Endothelial cell (in vitro differentiated cells): ENCODE data around the gene TTBK1. TPM values are rescaled to one million over a fixed set of nuclear protein-coding genes. Genes with fewer than 3 reads are reported as not detected.

Experiments used
- DNase-seq: peaks from one replicate; pipeline ENCODE4 v3.0.0; 2021; ENCODE audit warnings: low spot score
- H3K27ac Mint-ChIP-seq: one replicate; pipeline ENCODE4 v1.8.0; 2021; ENCODE audit warnings: mixed read lengths, inconsistent platforms; ENCODE audit not compliant: unreplicated experiment
- H3K27me3 Mint-ChIP-seq: one replicate; pipeline ENCODE4 v1.8.0; 2021; ENCODE audit warnings: mild to moderate bottlenecking, moderate library complexity, mixed read lengths, inconsistent platforms; ENCODE audit not compliant: unreplicated experiment
- H3K36me3 Mint-ChIP-seq: one replicate; pipeline ENCODE4 v1.8.0; 2021; ENCODE audit warnings: mild to moderate bottlenecking, low read depth, mixed read lengths, inconsistent platforms; ENCODE audit not compliant: unreplicated experiment
- H3K4me1 Mint-ChIP-seq: one replicate; pipeline ENCODE4 v1.8.0; 2021; ENCODE audit warnings: mild to moderate bottlenecking, mixed read lengths, inconsistent platforms; ENCODE audit not compliant: unreplicated experiment
- H3K4me3 Mint-ChIP-seq: one replicate; pipeline ENCODE4 v1.8.0; 2021; ENCODE audit warnings: mild to moderate bottlenecking, mixed read lengths, inconsistent platforms; ENCODE audit not compliant: unreplicated experiment
- H3K9me3 Mint-ChIP-seq: one replicate; pipeline ENCODE4 v1.8.0; 2021; ENCODE audit warnings: mixed read lengths, inconsistent platforms; ENCODE audit not compliant: unreplicated experiment
- total RNA-seq: library from RNA; stranded (reverse); fragmentation: NEBNext Ultra II Directional; extraction: Animal tissue kit (Norgen Biotek cat#: 25700); gene quantifications from one replicate; pipeline ENCODE4 v1.2.1, GENCODE V29; 2021; ENCODE audit not compliant: unreplicated experiment
- TF ChIP-seq, protein P1 (sequence below): fragments of 200-600 bp; sonication (generic); IDR thresholded peaks from one replicate; pipeline ENCODE4 v1.5.0; 2021; ENCODE audit warnings: antibody characterized with exemption; ENCODE audit not compliant: unreplicated experiment

The TTBK1 gene
- total RNA-seq, 1 donor from 2014 or later: 1.0 TPM

DNA sequence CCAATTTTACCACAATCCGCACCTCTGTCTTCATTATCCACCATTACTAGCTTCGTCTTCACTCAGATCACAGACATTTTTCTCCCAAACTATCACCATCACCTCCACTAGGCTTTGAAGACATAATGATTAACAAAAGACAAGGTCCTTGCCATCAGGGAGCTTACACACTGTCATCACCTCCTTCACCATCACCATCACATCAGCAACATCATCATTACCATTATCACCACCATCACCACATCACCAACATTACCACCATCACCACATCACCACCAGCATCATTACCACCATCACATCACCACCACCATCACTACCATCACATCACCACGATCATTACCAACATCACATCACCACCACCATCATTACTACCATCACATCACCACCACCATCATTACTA, 50.4 kb downstream of the TTBK1 start:
- Mint-ChIP-seq H3K27me3 (peaks cover 5% of the 10 kb centered on the region), H3K36me3 (no peaks in the 10 kb centered on the region), H3K27ac (no peak overlapping the region), H3K9me3 (no peaks in the 10 kb centered on the region), H3K4me1 (no peaks in the 10 kb centered on the region), H3K4me3 (no peak overlapping the region)
- DNase-seq: no peak
- TF ChIP-seq, protein P1, sequence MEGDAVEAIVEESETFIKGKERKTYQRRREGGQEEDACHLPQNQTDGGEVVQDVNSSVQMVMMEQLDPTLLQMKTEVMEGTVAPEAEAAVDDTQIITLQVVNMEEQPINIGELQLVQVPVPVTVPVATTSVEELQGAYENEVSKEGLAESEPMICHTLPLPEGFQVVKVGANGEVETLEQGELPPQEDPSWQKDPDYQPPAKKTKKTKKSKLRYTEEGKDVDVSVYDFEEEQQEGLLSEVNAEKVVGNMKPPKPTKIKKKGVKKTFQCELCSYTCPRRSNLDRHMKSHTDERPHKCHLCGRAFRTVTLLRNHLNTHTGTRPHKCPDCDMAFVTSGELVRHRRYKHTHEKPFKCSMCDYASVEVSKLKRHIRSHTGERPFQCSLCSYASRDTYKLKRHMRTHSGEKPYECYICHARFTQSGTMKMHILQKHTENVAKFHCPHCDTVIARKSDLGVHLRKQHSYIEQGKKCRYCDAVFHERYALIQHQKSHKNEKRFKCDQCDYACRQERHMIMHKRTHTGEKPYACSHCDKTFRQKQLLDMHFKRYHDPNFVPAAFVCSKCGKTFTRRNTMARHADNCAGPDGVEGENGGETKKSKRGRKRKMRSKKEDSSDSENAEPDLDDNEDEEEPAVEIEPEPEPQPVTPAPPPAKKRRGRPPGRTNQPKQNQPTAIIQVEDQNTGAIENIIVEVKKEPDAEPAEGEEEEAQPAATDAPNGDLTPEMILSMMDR: no peak

DNA sequence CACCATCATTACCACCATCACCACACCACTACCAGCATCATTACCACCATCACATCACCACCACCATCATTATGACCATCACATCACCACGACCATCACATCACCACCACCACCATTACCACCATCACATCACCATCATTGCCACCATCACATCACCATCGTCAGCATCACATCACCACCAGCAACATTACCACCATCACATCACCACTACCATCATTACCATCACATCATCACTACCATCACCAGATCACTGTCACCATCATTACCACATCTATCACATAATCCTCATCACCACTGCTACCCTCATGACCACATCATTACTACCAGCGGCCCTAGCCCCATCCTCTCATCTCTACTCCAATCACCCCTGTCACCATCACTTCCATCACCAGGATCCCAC, 51.3 kb downstream of the TTBK1 start:
- Mint-ChIP-seq H3K27me3 (peaks cover 9% of the 10 kb centered on the region), H3K27ac (no peak overlapping the region), H3K9me3 (no peaks in the 10 kb centered on the region), H3K4me3 (no peak overlapping the region), H3K36me3 (no peaks in the 10 kb centered on the region), H3K4me1 (no peaks in the 10 kb centered on the region)
- DNase-seq: no peak
- TF ChIP-seq, protein P1: no peak

DNA sequence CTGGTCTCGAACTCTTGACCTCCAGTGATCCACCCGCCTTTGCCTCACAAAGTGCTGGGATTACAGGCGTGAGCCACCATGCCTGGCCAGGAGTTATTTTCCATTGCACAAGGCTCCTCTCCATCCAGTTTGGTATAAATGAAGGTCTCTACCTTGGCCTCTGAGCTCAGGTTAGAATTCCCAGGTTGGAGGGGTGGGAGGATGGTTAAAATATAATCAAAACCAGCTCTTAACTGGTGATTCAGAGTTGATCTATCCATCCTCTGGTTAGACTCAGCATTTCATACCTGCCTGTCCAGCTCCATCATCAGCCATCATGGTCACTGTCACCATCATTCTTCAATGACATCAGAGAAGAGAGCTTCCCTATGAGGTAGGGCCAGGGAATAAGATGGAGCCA, 52.2 kb downstream of the TTBK1 start:
- no peak for DNase-seq
- TF ChIP-seq, protein P1: no peak
- no peak overlapping the region for H3K27ac Mint-ChIP-seq
- H3K27me3 Mint-ChIP-seq: peaks cover 7% of the 10 kb centered on the region
- H3K9me3 Mint-ChIP-seq: no peaks in the 10 kb centered on the region
- H3K4me1 Mint-ChIP-seq: no peaks in the 10 kb centered on the region
- H3K36me3 Mint-ChIP-seq: no peaks in the 10 kb centered on the region
- H3K4me3 Mint-ChIP-seq: no peak overlapping the region

DNA sequence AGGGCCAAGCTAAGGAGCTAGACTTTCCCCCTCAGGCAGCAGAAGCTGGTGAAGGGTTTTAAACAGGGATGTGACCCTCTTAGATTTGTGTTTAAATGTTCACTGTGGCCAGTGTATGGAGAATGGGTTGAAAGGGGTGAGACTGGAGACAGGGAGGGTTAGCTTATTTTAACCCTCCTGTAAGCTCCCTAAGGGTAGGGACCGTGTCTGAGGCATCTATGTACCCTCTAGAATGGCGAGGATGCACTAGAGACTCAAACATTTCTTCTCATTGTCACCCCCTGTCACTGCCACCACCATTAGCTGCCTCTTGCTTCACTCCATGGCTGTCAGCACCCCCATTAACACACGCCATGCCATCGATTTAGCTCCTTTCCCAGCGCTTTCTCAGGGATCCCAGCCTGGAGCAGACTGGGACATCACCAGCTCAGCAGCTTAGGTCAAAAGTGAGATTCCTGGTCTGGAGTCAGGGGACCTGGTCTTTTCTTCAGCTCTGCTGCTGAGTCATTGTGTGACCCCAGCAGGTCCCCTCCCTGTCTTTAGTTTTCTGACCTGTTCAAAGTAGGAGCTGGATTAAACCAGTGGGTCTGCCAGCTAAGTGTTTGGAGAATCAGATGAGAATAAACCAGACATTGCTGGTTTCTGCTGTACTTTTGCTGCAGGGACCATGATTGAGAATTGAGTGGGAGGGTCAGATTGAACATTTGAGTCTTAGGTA, 53.7 kb downstream of the TTBK1 start:
- Mint-ChIP-seq H3K4me1 (no peaks in the 10 kb centered on the region), H3K4me3 (no peak overlapping the region), H3K9me3 (no peaks in the 10 kb centered on the region), H3K36me3 (no peaks in the 10 kb centered on the region), H3K27me3 (peaks cover 8% of the 10 kb centered on the region), H3K27ac (no peak overlapping the region)
- TF ChIP-seq, protein P1: no peak
- no peak for DNase-seq

DNA sequence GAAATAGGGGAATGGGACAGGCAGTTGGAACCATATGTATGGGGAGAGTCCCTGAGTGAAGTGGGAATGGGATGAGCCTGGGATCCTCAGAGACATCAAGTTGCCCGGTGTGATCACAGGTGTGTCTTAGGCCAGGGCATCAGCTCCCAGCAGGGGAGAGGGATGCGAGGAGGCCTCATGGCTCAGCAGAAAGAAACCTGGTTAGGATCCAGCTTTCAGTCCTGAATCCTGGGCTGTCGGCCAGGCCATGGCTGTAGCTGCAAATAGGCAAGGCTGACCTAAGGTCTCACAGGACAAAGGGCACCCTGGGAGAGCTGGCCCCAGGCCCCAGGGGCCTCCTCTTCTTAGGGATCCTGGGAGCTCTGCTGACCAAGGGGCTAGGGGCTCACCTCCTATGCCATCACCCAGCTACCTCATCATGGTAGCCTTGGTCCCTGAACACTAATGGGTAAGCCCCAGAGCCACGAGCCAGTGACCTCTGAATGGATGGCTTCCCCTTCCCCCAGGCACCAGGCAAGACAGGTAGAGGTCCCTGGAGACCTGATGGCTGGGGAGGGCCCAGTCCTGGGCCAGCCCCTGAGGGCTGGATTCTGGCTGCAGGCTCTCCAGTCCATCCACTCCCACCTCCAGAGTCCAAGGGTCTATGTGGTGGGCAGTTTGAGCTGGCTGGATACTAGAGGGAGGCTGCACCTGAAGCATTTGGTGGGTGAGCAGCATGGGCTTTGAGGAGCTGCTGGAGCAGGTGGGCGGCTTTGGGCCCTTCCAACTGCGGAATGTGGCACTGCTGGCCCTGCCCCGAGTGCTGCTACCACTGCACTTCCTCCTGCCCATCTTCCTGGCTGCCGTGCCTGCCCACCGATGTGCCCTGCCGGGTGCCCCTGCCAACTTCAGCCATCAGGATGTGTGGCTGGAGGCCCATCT, 54.6 kb downstream of the TTBK1 start, which contains the start of gene SLC22A7:
SLC22A7 (plus strand) TSS at position 617 of the 921 bp plus-strand sequence; CDS start at position 716, 99 bp downstream.
- Mint-ChIP-seq H3K9me3 (no peaks in the 10 kb centered on the region), H3K4me1 (no peaks in the 10 kb centered on the region), H3K36me3 (no peaks in the 10 kb centered on the region), H3K27ac (no peak within 1 kb of the TSS), H3K4me3 (peak within 1 kb of the TSS; percentile 29), H3K27me3 (peaks cover 8% of the 10 kb centered on the region)
- TF ChIP-seq, protein P1: no peak
- no peak for DNase-seq
